SK-N-SH (cell line): ENCODE measurements around the gene C15orf39.

Experiments used
- CTCF ChIP-seq: fragments of 200-600 bp; sonication (generic); IDR thresholded peaks from 2 replicates; pipeline ENCODE4 v1.6.1; 2017; ENCODE audit warnings: antibody characterized with exemption, mild to moderate bottlenecking, moderate library complexity
- ELF1 ChIP-seq: IDR thresholded peaks from 2 replicates; pipeline ENCODE4 v1.4.0; 2012
- MAX ChIP-seq: IDR thresholded peaks from 2 replicates; pipeline ENCODE4 v1.4.0; 2012; ENCODE audit warnings: low read depth
- RCOR1 ChIP-seq: fragments of 150-350 bp; IDR thresholded peaks from 2 replicates; pipeline ENCODE4 v1.6.1; 2017; ENCODE audit warnings: antibody characterized with exemption, low read length
- RXRA ChIP-seq: IDR thresholded peaks from 2 replicates; pipeline ENCODE4 v1.4.0; 2012; ENCODE audit warnings: low read depth, mild to moderate bottlenecking, borderline replicate concordance
- TAF1 ChIP-seq: IDR thresholded peaks from 2 replicates; pipeline ENCODE4 v1.6.1; 2012; ENCODE audit warnings: low read depth, mild to moderate bottlenecking, low read length, moderate library complexity, borderline replicate concordance
- TEAD4 ChIP-seq: IDR thresholded peaks from 2 replicates; pipeline ENCODE4 v1.4.0; 2012; ENCODE audit warnings: mild to moderate bottlenecking, borderline replicate concordance; ENCODE audit not compliant: insufficient read depth

DNA sequence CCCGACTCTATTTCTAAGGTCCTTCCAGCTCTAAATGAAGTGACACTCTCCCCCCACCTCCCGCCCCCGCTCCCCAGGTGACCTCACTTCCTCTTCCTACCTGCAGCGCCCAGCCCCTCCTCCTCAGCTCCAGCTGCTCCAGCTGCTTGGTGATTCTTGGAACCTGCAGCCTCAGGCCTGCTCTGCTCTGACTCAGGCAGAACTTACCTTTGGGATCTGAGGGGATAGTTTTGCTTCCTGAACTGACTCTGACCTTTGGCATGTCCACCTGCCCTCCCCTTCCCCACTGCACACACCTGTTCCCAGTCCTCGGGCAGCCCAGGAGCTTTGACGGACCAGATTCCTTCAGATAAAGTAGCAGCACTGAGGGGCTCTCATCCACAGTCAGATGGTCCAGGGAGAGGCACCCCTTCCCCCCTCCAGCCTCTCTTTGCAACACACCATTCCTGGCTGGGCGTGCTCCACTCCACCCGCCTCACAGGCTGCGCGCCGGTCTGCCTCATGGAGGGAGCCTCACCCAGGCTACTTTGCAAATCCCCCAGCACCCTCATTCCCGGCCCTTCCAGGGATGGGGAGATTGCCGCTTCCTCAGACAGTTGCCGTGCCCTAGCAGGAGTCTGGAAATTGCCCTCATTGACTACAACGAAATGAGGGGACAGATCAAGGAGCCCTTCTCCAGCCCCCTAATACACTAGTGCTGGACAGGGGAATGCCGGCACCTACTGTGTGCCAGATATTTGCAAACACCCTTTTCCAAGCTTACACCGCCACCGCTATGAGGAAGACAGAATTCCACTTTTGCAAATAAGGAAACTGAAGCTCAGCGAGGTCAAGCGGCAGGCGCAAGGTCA is 692 bp upstream of the C15orf39 start:
- TF ChIP-seq CTCF (no peak), RCOR1 (no peak), RXRA (no peak), TEAD4 (no peak), TAF1 (no peak), MAX (no peak), ELF1 (no peak)
